Skeletal muscle cell (primary cell): Measurements from ENCODE around the gene LRP1-AS.

Source experiments
- DNase-seq: peaks from one replicate; pipeline ENCODE4 v3.0.0-alpha.2; 2010; ENCODE audit warnings: low read depth
- H3K4me3 ChIP-seq: 2 replicates; pipeline ENCODE4 v1.5.1; 2011; ENCODE audit warnings: low read depth, mild to moderate bottlenecking, control low read depth, low read length, moderate library complexity

Gene LRP1-AS

GRCh38 chr12:57162553-57163125, 15.2 kb upstream of the LRP1-AS start:
- no peak overlapping the region for H3K4me3 ChIP-seq
- DNase-seq, result no peak

- no peak for DNase-seq
- H3K4me3 ChIP-seq, result no peak overlapping the region
These were observed 14.1 kb upstream of the LRP1-AS start for GRCh38 chr12:57161491-57161890.

GRCh38 chr12:57160741-57161140, 13.3 kb upstream of the LRP1-AS start:
- DNase-seq, result no peak
- H3K4me3 ChIP-seq, result no peak overlapping the region

GRCh38 chr12:57160040-57160439, 12.6 kb upstream of the LRP1-AS start:
- no peak overlapping the region for H3K4me3 ChIP-seq
- DNase-seq, result no peak

GRCh38 chr12:57159311-57159710, 11.9 kb upstream of the LRP1-AS start:
- DNase-seq, result no peak
- H3K4me3 ChIP-seq, result no peak overlapping the region

GRCh38 chr12:57158665-57159064, 11.2 kb upstream of the LRP1-AS start:
- DNase-seq, result no peak
- no peak overlapping the region for H3K4me3 ChIP-seq

- no peak overlapping the region for H3K4me3 ChIP-seq
- DNase-seq, result no peak
These were observed 10.8 kb upstream of the LRP1-AS start for GRCh38 chr12:57158186-57158585.

- no peak for DNase-seq
- H3K4me3 ChIP-seq, result no peak overlapping the region
These were observed 10.3 kb upstream of the LRP1-AS start for GRCh38 chr12:57157588-57158173.

GRCh38 chr12:57156701-57157403, 9.4 kb upstream of the LRP1-AS start:
- no peak for DNase-seq
- no peak overlapping the region for H3K4me3 ChIP-seq

- H3K4me3 ChIP-seq, result no peak overlapping the region
- DNase-seq, result no peak
These were observed 7.5 kb upstream of the LRP1-AS start for GRCh38 chr12:57154804-57155434.

- no peak overlapping the region for H3K4me3 ChIP-seq
These were observed 6.7 kb upstream of the LRP1-AS start for GRCh38 chr12:57154076-57154475.

GRCh38 chr12:57153415-57153997, 6.1 kb upstream of the LRP1-AS start:
- DNase-seq, result no peak
- H3K4me3 ChIP-seq, result no peak overlapping the region

More at GRCh38 chr12:57154076-57154475, 6.7 kb upstream of the LRP1-AS start:
- DNase-seq, result no peak

GRCh38 chr12:57152639-57153038, 5.2 kb upstream of the LRP1-AS start:
- DNase-seq, result no peak
- H3K4me3 ChIP-seq, result no peak overlapping the region

GRCh38 chr12:57151741-57152630, 4.6 kb upstream of the LRP1-AS start:
- DNase-seq, result no peak
- H3K4me3 ChIP-seq, result no peak overlapping the region

- no peak overlapping the region for H3K4me3 ChIP-seq
- DNase-seq, result no peak
These were observed 3.1 kb upstream of the LRP1-AS start for GRCh38 chr12:57150400-57151000.

- DNase-seq, result peak; percentile 70
- H3K4me3 ChIP-seq, result no peak overlapping the region
These were observed 2.0 kb upstream of the LRP1-AS start for GRCh38 chr12:57149245-57149900.

- no peak for DNase-seq
- no peak overlapping the region for H3K4me3 ChIP-seq
These were observed 1.2 kb upstream of the LRP1-AS start for GRCh38 chr12:57148469-57149244.

GRCh38 chr12:57146092-57146491, 1.3 kb downstream of the LRP1-AS start:
- no peak overlapping the region for H3K4me3 ChIP-seq
- DNase-seq, result no peak
